Central memory CD4-positive, alpha-beta T cell (primary cell): ENCODE results near the gene C15orf62.

ENCODE experiments used
- DNase-seq: peaks from one replicate; pipeline ENCODE4 v3.0.0; 2022

Gene C15orf62

DNA sequence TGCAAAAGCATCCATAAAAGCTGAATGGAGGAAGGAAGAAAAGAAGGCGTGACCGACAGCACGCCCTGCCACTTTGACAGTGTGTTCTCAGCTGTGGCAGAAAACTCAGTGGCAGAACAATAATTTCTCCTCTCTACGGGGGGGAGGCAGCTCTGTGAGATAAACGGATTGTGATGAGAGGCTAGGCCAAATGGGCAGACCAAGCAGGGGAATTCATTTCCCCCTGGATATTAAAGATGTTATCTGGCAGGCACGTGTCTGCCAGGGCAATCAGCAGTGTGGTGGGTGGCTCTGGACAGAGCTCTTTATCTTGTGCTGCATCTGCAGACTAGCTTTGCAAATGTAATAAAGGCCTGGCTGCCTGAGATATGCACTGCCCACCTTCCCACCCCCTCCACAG, 12.8 kb upstream of the C15orf62 start:
- no peak for DNase-seq

DNA sequence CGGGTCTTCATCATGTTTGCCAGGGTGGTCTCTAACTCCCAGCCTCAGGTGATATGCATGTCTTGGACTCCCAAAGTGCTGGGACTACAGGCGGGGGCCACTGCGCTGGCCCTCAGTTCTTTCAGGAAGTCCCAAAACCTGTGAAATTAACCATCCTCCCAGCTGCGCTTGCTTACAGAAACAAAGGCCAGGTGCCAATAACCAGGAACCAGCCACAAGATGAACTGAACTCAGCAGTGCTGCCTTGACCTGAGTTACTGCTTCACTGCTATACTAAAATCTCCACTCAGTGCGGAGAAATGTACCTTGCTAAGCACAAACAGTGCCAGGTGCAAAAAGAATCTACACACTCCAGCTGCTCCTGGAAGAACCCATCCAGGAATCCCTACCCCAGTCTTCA, 9.8 kb upstream of the C15orf62 start:
- DNase-seq = no peak

DNA sequence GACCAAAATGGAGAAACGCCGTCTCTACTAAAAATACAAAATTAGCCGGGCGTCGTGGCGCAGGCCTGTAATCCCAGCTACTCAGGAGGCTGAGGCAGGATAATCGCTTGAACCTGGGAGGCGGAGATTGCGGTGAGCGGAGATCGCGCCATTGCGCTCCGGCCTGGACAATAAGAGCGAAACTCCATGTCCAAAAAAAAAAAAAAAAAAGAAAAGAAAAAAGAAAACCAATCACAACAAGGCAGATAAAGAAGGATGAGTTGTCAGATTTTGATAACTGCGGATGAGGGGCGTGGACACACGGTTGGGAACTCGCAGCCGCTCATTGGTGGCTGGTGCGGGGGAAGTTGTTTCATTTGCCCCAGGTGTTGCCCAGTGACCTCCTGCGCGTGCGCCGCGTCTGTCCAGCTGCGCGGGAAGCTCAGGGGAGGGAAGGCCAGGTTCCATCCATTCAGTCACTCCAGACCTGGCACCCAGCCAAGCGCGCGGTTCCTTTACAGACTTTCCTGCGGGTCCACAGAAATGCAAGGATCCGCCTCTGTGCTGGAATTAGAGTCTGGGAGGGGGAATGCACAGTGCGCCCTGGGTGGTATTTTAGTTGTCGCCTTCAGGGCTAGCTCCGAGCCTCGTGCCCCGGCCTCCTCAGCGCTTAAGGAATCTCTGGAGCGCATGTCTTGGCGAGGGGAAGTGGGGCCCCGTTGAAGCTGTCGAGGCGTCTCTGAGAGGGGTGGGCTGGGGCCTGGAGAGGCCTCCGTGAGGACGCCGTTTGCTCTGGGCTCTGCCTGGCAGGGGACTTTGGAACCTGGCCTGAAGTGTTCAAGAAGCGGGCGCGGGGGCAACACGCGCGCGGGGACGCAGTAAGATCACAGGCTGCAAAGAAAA, 6.6 kb upstream of the C15orf62 start:
- peak; percentile 22 for DNase-seq

DNA sequence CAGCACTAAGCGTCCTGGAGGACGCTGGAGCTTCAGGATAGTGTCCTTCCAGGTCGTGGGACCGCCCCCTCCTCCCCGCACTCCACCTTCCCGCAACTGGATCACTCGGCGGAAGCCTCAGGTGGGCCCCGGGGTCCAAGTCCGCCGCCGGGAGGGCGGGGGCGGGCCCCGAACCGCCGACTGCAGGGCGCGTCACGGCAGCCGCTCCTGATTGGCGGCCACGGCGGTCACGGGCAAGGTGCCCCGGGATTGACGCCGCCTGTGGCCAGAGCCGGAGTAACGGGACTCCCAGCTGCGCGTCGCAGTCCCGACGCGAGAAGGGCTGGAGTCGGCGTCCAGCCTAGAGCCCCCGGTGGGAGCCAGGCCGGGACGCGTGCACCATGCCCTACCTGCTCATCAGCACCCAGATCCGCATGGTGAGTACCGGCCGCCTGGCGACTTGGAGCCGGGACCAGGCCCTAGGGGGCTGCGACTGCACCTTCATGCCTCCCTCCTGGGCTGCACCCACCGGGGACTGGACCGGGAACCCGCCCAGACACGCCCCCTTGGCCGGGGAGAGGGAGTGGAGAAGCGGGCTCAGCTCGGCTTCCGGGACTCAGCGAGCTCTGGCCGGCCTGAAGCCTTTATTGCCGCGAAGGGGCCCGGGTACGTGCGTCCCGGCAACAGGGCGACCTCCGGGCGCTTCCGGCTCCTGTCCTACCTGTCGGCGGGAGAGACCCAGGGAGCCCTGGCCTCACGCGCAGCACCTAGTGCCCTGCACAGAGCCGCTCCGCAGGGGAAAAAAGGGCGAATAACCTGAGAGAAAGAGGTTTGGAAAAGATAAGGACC, 5.8 kb upstream of the C15orf62 start, which contains the start of gene GCHFR:
Gene GCHFR, plus strand, starts transcription at position 268 of the 828 bp plus-strand sequence. Its CDS starts 113 bp downstream, at position 381.
- DNase-seq = peak; percentile 66

DNA sequence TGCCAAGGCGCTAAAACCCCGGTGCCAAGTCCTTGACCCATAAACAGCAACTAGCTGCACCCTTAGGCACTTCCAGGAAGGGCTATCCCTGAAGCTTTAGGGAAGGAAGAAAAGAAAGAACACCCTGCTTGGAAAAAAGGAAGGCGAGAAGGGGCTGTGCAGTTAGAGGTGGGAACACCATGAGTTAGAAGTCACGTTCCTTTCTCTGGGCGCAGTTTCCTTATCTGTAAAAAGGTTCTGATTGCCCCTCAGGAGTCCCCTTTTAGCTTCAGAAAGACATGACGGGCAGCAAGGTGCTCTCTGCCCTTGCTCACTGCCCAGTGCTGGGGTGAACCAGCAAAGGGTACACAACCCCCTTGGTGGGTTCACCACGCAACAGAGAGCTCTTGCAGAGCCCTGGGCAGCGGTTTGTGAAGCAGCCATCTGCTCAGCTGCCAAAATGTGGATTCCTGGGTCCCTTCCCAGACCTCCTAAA, 5.1 kb upstream of the C15orf62 start:
- DNase-seq = no peak

DNA sequence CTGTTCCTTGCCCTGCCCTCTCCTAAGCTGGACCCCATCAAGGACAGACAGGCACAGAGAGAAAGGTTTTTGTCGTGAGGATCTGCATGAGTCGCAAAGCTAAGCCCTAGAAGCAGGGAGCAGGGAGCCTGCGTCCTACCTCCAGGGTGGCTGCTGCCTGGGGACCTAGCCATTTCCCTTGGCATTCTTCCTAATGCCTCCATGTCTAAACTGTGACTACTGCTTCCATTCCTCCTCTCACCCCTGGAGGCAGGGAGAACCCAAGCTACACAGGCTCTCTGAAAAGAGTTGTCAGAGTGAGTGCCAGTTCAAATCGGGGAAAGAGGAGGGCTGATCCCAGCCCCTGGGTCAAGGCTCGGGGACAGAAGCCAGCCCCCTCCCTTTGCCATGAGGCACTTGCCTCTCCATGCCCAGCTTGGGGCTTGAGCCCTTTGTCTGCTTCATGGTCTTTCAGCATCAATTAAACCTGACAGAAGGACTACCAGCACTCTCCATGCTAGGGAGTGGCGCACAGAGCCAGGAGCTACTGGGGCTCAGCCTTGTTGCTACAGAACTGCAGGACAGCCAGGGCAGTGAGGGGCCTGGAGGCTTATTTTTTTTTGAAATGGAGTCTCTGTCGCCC, 3.5 kb upstream of the C15orf62 start:
- no peak for DNase-seq

DNA sequence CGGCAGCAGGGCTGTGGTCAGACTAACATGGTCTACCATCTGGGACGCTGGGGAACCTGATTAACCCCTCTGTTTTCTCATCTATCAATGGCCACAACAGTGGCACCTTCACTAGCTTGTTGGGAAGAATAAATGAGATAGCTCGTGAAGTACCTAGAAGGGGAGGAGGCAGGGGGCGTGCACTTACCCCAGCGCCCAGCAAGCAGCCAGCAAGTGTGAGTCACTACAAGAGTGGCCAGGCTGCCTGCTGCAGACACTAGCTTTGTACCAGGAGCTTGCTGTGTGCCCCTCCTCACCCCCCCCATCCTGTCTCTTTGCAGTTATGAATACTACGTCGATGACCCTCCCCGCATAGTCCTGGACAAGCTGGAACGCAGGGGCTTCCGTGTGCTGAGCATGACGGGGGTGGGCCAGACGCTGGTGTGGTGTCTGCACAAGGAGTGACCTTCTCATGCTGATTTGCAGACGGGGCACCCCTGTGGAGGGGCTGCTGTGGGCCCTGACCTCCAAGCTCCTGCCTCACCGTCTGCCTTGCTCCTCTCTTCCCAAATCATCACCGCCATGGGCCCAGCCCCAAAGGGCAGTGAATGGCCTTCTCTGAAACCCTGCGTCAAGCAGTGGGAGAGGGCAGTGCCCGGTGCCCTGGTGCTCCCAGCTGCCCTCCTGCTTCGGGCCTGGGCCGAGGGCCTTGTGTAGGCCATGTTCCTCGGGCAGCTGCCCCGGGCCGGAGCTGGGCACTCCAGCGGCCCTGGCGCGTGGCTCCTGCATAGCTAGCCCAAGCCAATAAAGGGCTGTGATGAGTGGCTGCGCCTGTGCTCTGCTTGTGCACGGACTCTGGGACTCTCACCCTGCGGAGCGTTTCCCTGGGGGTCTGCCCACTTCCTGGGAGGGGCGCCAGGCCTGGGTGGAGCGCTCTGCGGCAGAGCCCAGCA, 2.6 kb upstream of the C15orf62 start:
- no peak for DNase-seq

DNA sequence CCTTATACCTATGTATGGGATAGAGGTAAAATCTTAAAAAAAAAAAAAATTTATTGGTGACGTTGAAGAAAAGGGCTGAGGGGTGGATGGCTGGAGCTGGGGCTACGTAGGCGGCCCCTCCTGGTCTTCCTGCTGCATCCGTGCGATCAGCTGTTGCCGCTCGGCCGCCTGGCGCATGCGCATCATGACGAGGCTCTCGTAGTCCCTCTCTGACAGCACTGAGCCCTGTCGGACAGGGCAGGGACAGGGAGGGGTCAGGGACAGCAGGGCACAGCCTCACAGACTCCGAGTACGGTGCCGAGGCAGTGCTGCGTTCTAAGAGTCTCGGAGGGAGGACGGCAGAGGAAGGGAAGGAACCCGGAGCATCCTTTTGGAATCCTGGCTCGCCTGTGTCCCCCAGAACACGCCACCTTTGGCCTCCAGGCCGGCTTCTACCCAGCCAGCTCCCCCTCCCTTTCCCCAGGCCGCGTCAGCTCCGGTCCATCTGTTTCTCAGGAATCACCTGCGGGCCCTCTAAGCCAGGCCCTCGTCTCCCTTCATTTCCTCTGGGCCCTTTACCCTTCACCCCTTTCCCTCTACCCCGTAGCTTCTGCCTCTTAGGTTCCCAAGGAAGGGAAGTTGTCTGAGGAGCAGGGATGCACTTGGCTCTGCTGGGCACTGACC, 1.8 kb upstream of the C15orf62 start:
- no peak for DNase-seq

DNA sequence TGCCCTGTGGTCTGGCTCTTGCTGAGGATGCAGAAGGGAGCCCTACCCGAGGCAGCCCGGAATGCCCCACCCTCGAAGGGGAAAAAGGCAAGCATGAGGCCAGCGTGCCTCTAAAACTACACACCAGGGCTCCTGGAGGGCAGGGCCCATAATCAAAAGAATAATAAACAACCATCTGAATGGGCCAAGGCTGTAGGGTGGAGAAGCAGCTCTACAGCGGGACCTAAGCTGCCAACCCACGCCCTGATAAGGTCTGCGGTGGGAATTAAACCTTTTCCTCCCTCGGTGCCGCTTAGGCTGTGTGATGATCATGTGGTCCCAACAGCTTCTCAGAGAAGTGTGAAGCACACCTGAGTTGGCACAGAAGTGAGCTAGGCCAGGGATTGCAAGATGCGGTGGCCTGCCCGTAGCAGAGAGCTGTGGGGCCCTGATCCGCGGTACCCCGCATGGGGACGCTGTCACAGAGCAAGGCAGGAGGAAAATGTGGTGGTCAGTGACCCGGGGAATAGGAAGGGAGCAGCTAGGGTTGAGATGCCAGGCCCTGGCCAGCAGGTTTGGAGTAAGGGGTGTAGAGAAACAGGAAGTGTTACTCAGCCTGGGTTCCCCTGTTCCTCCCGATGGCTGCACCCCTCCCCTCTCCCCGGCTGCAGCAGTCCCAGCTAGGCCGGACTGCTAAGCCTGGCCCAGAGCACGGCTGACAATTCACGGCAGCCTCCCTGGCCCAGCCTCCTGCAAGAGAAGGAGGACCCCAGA, 1.1 kb upstream of the C15orf62 start:
- no peak for DNase-seq

DNA sequence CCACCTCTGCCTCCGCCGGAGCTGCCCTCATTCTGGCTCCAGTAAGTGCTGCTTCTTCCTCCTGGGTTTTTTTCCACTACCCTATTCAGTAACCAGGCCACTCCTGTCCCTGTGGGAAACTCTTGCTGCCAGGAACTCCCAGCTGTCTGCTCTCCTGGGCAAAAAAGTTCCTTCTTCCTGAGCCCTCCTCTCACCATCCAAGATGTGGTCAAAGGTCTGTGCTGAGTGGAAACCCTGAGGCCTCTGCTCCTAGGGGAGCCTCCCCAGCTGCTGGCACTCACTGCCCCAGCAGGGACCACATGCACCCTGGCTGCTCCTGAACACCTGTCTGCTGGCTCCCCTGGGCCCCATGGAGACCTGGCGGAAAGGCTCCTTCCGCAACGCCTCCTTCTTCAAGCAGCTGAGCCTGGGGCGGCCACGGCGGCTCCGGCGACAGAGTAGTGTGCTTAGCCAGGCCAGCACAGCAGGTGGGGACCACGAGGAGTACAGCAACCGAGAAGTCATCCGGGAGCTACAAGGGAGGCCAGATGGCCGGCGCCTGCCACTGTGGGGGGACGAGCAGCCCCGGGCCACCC, 454 bp downstream of the C15orf62 start:
- no peak for DNase-seq

DNA sequence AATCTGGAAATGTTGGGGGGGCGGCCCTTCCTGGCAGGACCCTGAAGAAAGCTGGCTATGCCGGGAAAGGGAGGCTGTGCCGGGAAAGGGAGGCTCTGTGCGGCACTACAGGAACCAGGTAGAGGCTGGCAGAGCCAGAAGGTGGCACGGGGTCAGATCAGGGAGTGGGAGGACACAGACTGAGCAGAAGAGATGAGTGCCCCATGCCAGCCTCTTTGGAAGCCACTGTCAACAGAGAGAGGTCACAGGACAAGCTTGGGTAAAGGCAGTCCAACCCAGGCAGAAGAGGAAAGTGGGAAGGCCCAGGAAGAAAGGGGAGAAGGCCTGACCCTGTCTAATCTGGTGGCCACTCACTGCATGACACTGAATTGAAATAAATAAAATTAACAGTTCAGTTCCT, 1.5 kb downstream of the C15orf62 start:
- DNase-seq = no peak

DNA sequence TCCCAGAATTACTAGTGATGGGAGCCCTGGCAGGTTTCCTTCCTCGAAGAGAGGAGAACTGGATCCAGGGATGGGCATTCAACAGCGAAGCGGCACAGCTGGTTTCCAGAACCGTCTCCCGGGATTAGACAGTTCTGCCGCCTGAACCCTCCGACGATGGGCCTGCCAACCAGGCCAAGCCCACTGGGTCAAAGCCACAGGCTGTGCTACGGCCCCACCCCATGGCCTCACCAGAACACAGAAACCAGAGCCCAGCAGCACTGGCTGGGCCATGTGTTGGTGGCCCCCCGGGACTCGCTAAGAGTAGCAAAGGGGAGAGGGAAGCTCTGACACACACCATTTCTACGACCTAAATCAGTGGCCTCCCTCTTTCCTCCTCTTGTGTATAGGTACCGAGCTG, 2.2 kb downstream of the C15orf62 start:
- no peak for DNase-seq

DNA sequence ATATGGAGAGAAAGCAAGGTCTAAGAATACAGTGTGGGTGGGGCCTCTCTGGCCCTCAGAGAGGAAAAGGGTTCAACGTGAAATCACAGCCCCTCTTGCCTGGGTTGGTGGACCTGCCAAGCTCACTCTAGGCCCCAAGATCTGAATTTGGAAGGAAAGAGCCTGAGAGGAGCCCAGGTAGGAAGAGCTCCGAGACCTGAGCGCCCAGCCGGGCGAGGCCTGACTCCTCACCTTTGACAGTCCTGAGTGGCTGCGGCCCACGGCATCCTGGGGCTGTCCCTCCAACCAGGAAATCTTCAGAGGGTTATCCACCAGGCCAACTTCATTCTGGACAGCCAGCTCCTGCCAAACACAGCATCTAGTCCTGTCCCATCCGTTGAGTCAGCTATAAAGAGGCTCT, 3.7 kb downstream of the C15orf62 start:
- DNase-seq = no peak

DNA sequence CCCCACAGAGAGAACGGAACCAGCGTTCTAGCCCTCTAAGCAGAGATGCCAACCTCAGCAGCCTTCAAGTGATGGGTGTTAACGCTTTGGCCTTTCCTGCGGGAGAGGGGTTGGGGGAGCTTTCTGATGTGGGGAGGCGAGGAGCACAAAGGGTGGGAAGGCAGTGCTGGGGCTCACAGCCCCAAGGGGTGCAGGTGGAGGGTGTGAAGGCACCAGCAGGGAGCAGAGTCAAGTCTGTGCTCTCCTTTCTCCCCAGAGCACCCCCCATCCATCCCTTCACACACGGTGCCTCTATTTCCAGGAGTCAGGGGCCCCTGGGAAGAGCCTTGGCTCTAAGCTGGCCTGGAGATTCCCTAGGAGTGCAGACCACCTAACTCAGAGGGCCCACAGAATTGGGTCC, 4.1 kb downstream of the C15orf62 start:
- no peak for DNase-seq

DNA sequence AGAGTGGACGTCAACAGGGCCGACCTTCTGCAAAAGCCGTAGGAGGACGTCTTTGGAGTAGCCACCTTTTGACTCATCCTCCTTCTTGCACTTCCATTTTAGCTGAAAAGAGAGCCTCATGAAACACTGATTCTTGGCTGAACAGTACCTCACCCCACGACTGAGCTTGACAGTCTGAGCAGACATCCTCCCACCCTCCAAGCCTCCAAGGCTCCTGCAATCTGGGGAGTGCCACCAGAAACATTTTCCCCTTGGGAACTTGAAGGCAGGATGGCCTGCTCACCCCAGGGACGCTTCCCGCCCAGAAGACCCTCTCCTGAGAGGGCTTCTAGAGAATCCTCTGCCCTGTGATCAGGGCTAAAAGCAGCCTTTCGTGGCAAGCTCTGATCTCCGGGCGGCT, 5.2 kb downstream of the C15orf62 start:
- no peak for DNase-seq

DNA sequence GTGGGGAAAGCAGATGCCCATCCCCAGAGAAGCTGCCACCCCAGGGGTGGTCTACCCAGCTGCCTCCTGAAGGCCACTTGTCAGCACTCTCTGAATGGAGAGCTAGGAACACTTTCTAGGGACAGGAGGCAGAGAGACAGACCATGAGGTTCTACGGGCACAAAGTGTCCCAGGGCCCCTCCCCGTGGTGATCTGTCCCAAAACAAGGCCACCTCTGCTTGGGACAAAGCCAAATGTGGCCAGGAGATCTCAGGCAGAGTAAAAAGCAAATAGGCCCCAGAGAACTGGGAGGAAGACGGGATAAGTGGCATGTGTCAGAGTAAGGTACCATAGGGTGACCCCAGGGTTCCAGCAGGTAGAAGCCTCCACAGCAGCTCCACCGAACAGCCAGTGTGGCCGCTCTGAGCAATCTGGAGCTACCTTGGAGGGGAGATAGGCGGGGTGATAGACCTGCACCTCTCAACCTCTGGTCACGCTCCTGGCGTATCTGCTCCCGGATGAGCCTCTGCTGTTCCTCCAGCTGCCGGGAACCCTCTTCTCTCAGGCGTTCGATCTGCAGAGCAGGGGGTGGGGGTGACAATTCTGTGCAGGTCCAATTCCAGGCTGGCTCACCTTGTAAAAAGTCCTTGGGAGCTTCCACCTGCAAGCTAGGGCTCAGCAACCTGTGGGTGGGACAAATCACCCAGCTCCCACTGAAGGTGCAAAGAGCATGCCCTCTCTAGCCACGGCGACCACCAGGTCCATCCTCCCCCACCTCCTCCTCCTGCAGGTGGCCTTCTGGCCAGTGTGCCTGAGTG, 6.2 kb downstream of the C15orf62 start:
- DNase-seq = no peak

DNA sequence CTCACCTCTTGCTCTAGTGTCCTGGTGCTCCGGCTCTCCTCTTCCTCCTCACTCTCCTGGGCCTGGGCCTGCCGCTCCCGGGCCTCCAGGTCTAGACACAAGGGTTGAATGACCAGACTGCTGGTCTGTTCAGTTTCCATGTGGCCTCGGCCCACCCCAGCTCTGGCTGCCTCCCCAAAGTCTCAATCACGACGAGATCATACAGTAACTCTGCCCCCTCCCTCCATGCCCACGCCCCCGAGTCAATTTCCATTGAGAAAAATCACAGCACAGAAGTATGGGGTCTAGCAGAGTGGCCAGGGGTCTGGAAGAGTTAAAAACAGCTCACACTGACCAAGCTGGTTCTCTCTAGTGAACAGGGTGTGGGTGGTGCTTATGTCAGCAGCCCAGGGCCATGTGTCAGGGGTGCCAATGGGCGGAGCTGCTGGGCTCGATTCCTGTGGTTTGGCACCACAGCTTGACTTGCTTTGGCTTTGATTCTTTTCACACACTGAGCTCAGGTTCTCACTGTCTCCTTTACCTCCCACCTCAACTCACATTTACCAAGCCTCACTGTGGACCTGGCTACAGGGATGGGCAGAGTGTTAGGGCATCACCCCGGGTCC, 6.9 kb downstream of the C15orf62 start:
- DNase-seq = no peak

DNA sequence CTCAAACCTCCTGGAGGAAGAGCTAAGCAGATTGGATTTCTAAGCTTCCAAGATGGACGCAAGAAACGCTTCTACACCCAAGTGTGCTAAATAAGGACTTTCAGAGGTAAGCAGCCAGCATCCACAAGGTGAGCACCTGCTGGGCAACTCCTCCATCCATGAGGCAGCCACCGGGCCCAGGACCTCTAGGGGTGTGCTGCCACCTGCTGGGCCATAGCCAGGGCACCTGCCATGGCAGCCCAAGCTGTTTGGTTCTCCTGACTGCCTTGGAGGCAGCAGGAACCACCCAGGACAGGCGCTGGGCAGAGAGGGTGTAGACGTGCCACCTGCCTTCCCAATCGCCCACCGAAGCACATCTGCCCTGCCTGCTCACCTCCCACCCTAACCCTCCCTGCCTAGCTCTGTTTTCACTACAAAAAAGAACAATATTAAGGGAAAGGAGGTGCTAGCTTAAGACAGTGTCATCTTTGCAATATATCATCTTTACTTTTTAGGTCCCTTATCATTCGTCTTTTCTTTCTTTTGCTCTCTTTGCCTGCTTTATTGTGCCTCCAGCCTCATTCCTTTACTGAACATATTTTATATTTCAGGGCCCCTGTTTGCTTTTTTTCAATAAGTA, 12.9 kb downstream of the C15orf62 start:
- peak; percentile 71 for DNase-seq

DNA sequence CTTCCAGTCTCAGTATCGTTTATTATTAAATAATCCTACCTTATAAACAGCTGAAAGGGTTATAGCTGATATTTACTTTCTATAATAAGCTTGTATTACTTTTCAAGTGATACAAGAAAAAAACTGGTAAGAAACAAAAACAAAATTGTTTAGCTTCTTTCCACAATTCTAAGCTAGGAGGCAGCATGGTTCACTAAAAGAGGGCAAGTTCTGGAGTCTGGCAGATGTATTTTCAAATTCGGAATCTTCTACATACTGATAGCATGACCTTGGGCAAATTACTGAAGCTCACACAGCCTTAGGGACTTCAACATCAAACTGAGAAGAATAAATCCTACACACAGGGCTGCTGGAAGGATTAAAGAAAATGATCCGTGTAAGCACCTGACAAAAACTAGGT, 15.4 kb downstream of the C15orf62 start:
- DNase-seq = no peak
